ENCODE data around the gene HSD17B1. TPM values are rescaled to one million over a fixed set of nuclear protein-coding genes. Genes with fewer than 3 reads are reported as not detected.

HSD17B1 gene, protein sequence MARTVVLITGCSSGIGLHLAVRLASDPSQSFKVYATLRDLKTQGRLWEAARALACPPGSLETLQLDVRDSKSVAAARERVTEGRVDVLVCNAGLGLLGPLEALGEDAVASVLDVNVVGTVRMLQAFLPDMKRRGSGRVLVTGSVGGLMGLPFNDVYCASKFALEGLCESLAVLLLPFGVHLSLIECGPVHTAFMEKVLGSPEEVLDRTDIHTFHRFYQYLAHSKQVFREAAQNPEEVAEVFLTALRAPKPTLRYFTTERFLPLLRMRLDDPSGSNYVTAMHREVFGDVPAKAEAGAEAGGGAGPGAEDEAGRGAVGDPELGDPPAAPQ
- 2.3 TPM for total RNA-seq

DNA sequence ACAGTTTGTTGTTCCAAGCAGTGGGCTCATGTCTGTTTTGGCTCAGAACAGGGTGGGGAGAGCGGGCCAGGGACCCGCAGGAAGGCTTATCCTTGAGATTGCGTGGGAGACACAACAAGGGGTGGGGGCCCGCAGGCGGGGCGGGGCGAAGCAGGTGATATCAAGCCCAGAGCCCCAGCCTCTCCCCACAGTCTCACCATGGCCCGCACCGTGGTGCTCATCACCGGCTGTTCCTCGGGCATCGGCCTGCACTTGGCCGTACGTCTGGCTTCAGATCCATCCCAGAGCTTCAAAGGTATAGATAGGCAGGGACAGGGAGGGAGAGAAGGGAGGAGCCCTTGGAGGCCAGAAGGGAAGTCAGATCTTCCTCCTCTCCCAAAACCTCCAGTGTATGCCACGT, at the start of gene HSD17B1:
TSS of gene HSD17B1 (plus strand) at position 188 of the 400 bp plus-strand sequence. CDS start at position 199, 11 bp downstream.

DNA sequence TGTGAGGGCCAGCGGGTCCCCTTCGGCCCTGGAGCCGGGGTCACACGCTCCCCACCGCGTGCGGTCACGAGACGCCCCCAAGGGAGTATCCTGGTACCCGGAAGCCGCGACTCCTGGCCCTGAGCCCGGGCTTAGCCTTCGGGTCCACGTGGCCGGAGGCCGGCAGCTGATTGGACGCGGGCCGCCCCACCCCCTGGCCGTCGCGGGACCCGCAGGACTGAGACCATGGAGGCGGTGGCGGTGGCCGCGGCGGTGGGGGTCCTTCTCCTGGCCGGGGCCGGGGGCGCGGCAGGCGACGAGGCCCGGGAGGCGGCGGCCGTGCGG, 16.7 kb upstream of the HSD17B1 start, which contains the start of gene NAGLU:
TSS of gene NAGLU (plus strand) at position 194 of the 324 bp plus-strand sequence. CDS start at position 226, 32 bp downstream.

DNA sequence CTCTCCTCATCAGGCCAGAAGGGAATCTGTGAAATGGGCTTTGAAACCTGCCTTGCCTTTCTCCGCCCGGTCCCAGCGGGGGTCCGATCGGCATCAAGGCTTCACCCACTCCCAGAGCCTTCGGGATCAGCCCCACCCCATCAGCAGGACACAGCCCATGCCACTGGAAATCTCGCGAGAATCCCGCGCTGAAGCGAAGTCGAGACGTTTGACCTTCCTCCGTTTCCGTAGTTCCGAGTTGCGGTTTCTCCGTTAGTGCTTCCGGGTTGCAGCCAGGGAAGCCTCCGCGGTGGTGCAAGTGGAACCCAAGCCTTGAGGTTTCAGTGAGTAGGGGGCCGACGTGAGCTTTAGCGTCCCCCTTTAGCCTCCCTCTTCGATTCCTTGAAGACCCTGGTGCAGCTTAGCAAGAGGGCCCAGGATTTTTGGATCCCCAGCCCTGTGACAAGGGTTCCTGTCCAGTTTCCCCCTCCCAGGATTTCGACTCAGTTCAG, 9.2 kb downstream of the HSD17B1 start, which contains the start of gene COASY:
TSS of gene COASY (plus strand) at position 252 of the 491 bp plus-strand sequence. CDS start 475 bp downstream, outside the sequence.

DNA sequence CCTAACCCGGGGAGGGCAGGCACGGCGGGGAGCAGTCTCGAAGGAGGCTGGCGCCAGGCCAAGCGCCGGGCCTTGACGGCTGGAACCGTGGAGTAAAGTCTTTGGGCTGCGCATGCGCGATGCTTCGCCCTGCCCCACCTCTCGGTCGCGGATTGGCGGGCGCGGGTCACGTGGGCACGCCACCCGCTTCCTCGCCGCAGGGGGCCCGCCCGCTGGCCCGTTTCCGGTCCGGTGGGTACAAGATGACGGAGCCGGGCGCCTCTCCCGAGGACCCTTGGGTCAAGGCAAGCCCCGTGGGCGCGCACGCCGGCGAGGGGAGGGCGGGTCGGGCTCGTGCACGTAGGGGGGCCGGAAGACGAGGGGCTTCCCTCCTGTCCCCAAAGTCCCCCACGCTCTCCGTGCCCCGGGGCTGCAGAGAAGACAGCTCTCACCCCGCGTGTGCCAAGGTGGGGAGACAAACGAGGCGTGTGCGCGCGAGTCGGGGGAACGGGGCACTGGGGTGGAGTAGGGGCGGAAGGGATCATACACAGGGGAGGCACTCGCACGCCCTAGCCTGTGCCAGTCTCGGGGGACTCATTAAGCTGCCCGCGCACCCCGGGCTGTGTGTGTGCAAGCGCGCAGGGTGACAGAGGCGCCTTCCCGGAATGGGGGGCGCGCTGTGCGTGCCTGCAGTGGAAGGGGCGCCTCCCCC, 14.3 kb downstream of the HSD17B1 start, which contains the start of gene MLX:
TSS of gene MLX (plus strand) at position 218 of the 691 bp plus-strand sequence. CDS start at position 243, 25 bp downstream.

DNA sequence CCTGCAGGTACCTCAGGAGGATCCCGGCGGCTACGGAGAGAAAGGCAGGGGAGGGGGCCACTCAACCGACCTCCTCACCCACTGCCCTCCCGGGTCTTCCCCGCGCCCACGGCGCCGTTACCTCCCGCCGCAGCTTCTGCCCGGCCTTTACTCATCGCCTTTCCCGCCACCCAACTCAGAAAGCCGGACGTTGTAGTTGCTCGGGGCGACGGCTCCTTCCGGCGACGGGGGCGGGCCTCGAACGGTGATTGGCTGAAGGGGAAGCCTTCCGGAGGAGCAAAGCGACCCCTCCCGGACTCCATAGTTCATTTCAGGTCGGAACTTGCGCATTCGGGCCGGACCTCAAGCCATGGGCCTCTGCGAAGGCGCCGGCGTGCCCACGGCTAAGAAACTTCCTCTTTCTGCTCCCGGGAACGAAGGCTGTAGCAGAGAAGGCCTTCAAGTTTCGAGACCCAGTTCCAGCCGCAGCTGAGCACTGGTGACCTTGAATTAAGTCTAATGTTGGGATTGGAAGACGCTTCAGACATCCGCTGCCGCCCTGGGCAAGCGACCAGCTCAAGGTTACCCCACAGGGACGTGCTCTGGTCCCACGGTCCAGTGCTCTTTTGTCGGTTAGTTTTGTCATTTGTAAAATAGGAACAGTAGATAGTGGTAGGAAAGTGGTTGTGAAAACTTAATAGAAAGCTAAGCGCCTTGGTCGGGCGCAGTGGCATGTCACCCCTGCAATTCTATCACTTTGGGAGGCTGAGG, 25.0 kb downstream of the HSD17B1 start, which contains the start of gene PSMC3IP:
TSS of gene PSMC3IP (minus strand) at position 198 of the 750 bp plus-strand sequence. CDS start at position 155, 43 bp downstream.

Other genes with a start within 250 kb of the HSD17B1 start
- 125 TPM for gene STAT3, start 164.5 kb upstream of the HSD17B1 start, total RNA-seq
- 111 TPM for gene CAVIN1, start 129.7 kb upstream of the HSD17B1 start, total RNA-seq
- gene ATP6V0A1, start 94.0 kb upstream of the HSD17B1 start, total RNA-seq, result 61.6 TPM
- 33.8 TPM for gene NAGLU, start 16.7 kb upstream of the HSD17B1 start, total RNA-seq
- gene COASY, start 9.2 kb downstream of the HSD17B1 start, total RNA-seq, result 31.4 TPM
- 29.0 TPM for gene MLX, start 14.2 kb downstream of the HSD17B1 start, total RNA-seq
- 3.2 TPM for gene PSMC3IP, start 24.8 kb downstream of the HSD17B1 start, total RNA-seq
- 65.3 TPM for gene RETREG3, start 56.5 kb downstream of the HSD17B1 start, total RNA-seq
- 21.4 TPM for gene TUBG1, start 56.8 kb downstream of the HSD17B1 start, total RNA-seq
- gene TUBG2, start 106.4 kb downstream of the HSD17B1 start, total RNA-seq, result 25.5 TPM
- 34.7 TPM for gene PLEKHH3, start 124.1 kb downstream of the HSD17B1 start, total RNA-seq
- gene CCR10, start 128.9 kb downstream of the HSD17B1 start, total RNA-seq, result 2.2 TPM
- 13.6 TPM for gene CNTNAP1, start 129.6 kb downstream of the HSD17B1 start, total RNA-seq
- 32.3 TPM for gene EZH1, start 192.1 kb downstream of the HSD17B1 start, total RNA-seq
- 34.9 TPM for gene RAMP2, start 208.3 kb downstream of the HSD17B1 start, total RNA-seq
- gene VPS25, start 220.5 kb downstream of the HSD17B1 start, total RNA-seq, result 65.6 TPM
- 11.4 TPM for gene WNK4, start 227.7 kb downstream of the HSD17B1 start, total RNA-seq
- 108 TPM for gene COA3, start 245.8 kb downstream of the HSD17B1 start, total RNA-seq
- gene CNTD1, start 245.9 kb downstream of the HSD17B1 start, total RNA-seq, result 0.18 TPM

Measured in metanephros (tissue), 1 donor.